Stimulated activated CD8-positive, alpha-beta memory T cell treated with anti-CD3 and anti-CD28 coated beads, Interleukin-7, amount 100 ng/mL, for 24 hours (primary cell): ENCODE data around the gene NDUFV2.
"Not testable (repeated sequence)": the region's sequence is repeated elsewhere in the genome, so short reads cannot be mapped to it uniquely, and the experiment has no call there.

Source experiments
- DNase-seq: peaks from one replicate; pipeline ENCODE4 v3.0.0-alpha.2; 2020; ENCODE audit warnings: low read depth

NDUFV2 gene

DNA sequence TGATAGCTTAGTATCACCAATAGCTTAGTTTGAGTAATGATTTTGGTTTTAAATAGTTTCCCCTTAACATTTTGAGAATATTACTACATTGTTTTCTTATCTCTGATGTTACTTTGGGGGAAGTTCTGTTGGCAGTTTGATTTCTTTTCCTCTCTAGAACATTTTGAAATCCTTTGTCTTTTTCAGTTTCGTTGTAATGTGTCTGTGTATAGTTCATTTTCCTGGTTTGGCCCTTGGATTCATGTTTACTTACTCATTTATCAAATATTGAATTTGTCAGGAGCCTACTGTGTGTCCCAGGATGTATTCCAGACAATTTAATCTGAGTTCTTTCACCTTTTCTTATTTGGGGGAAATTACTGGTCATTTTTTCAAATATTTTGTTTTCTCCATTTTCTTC, 50.8 kb downstream of the NDUFV2 start:
- DNase-seq = no peak

DNA sequence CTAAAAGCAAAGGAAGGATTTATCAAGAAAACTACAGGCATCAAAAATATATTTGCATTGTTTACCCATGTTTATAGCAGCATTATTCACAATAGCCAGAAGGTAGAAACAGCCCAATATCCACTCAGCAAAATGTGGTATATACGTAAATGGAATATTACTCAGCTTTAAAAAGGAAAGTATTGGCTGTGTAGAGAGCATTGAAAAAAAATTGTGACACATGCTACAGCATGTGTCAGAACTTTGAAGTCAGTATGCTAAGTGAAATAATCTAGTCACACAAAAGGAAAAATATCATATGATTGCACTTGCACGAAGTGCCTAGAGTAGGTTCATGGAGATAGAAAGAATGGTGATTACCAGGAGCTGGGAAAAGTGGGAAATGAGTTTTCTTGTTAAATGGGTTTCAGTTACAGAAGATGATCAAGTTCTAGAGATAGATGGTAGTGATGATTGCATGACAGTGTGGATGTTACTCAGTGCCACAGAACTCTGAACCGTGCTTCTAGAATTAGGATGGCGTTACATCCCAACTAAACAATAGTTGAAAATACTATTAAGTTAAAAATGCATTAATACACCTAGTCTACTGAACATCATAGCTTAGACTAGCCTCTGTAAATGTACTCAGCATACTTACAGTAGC, 54.2 kb downstream of the NDUFV2 start:
- no peak for DNase-seq

DNA sequence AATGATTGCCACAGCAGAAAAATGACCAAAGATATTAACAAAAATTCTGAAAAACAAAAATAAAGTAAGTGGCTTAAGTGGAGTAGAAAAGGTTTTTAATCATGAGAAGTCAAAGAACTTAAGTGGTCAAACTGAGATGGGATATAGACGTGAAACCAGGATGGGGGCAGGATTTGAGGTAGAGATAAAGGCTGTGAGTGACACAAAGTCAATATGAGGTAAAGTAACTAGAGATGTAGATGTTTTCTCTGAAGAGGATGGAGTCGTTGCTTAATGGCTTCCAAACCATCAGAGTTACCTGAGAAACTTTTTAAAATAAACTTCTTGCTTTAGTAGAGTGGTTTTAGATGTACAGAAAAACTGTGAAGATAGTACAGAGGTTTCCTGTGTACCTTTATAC, 55.3 kb downstream of the NDUFV2 start:
- DNase-seq = no peak

DNA sequence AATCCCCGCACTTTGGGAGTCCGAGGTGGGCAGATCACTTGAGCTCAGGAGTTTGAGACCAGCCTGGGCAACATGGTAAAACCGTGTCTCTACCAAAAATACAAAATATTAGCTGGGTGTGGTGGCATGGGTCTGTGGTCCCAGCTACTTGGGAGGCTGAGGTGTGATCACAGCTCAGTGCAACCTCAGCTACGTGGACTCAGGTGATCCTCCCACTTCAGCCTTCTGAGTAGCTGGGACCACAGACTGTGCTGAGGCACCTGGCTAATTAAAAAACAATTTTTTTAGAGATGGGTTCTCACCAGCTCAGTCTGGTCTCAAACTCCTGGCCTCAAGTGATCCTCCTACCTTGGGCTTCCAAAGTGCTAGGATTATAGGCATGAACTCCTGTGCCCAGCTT, 57.5 kb downstream of the NDUFV2 start:
- DNase-seq = no peak

DNA sequence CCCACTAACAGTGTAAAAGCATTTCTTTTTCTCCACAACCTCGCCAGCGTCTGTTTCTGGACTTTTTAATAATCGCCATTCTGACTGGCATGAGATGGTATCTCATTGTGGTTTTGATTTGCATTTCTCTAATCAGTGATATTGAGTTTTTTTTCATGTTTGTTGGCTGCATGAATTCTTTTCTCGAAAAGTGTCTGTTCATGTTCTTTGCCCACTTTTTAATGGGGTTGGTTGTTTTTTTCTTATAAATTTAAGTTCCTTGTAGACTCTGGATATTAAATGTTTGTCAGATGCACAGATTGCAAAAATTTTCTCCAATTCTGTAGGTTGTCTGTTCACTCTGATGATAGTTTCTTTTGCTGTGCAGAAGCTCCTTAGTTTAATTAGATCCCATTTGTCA, 60.2 kb downstream of the NDUFV2 start:
- DNase-seq = not testable (repeated sequence)

DNA sequence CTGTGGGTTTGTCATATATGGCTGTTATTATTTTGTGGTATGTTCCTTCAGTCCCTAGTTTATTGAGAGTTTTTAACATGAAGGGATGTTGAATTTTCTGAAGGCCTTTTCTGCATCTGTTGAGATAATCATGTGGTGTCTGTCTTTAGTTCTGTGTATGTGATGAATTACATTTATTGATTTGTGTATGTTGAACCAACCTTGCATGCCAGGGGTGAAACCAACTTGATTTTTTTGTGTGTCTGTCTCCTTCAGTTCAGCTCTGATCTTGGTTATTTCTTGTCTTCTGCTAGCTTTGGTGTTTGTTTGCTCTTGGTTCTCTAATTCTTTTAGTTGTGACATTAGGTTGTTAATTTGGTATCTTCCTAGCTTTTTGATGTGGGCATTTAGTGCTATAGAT, 61.6 kb downstream of the NDUFV2 start:
- DNase-seq = not testable (repeated sequence)

DNA sequence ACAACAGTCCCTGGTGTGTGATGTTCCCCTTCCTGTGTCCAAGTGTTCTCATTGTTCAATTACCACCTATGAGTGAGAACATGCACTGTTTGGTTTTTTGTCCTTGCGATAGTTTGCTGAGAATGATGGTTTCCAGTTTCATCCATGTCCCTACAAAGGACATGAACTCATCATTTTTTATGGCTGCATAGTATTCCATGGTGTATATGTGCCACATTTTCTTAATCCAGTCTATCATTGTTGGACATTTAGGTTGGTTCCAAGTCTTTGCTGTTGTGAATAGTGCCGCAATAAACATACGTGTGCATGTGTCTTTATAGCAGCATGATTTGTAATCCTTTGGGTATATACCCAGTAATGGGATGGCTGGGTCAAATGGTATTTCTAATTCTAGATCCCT, 63.4 kb downstream of the NDUFV2 start:
- DNase-seq = not testable (repeated sequence)

DNA sequence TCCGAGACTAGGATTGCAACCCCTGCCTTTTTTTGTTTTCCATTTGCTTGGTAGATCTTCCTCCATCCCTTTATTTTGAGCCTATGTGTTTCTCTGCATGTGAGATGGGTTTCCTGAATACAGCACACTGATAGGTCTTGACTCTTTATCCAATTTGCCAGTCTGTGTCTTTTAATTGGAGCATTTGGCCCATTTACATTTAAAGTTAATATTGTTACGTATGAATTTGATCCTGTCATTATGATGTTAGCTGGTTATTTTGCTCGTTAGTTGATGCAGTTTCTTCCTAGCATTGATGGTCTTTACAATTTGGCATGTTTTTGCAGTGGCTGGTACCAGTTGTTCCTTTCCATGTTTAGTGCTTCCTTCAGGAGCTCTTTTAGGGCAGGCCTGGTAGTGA, 67.0 kb downstream of the NDUFV2 start:
- DNase-seq = not testable (repeated sequence)

DNA sequence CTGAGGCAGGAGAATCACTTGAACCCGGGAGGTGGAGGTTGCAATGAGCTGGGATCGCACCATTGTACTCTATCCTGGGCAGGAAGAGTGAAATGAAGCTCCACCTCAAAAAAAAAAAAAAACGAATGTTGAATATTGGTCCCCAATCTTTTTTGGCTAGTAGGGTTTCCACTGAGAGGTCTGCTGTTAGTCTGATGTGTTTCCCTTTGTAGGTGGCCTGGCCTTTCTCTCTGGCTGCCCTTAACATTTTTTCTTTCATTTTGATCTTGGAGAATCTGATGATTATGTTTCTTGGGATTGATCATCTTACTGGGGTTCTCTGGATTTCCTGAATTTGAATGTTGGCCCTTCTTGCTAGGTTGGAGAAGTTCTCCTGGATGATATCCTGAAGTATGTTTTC, 69.4 kb downstream of the NDUFV2 start:
- not testable (repeated sequence) for DNase-seq

DNA sequence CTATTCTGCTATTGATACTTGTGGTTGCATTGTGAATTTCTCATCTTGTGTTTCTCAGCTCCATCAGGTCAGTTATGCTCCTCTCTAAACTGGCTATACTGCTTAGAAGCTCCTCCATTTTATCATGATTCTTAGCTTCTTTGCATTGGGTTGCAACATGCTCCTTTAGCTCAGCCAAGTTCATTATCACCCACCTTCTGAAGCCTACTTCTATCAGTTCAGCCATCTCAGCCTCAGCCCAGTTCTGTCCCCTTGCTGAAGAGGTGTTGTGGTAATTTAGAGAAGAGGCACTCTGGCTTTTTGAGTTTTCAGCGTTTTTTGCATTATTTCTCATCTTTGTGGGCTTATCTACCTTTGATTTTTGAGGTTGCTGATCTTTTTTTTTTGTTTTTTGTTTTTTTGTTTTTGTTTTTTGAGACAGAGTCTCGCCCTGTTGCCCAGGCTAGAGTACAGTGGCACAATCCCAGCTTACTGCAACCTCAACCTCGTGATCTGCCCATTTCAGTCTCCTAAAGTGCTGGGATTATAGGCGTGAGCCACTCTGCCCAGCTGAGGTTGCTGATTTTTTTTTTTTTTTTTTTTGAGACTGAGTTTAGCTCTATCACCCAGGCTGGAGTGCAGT, 70.1 kb downstream of the NDUFV2 start:
- DNase-seq = no peak

DNA sequence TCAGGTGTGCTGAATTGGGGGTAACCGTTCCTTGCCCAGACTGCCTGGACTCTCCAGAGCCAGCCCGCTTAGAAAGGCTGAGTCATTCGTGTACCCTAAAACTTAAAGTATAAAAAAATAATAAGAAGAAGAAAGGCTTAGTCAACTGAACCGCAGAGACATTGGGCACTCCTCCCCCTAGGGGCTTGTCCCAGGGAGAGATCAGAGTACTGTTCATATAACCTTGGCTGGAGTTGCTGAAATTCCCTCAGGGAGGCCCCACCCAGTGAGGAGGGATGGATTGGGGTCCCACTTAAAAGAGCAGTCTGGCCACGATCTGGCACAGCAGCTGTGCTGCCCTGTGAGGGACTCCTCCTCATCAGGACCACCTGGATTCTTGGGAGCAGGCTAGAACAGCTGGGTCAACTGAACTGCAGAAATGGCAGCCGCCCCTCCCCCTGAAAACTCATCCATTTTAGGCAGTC, 71.3 kb downstream of the NDUFV2 start:
- DNase-seq = no peak

DNA sequence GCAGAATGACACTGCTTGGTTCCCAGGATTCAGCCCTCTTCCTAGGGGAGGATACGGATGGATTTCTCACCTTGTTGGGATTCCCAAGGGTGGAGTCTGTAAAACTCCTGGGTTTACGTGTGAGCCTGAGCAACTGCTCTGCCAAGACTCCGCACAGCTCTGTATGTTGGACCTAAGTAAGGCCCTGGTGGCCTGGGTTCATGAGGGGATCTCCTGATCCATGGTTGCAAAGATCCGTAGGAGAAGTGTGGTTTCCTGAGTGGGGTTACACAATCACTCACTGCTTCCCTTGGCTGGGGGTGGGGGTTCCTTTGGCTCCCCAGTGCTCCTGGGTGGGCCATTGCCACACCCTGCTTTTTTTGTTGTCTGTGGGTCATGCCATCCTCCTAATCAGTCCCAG, 71.8 kb downstream of the NDUFV2 start:
- DNase-seq = no peak

DNA sequence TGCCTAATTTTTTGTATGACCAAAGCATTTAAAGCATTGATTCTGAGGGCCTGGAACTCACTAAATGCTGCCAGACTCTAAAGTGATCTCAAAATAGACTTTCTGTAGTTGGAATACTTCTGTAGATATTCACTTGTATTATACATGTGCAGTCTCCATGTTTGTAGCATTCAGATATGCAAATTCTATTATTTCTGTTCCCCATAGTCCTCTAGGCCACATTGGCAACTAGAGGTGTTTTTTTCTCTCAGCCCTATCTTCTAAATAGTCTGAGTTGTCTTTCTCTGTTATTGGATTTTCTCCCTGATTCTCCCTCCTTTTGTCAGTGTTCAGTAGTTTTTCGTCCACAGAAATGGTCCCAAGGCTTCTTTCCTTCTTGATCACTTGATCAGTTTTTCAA, 72.6 kb downstream of the NDUFV2 start:
- DNase-seq = no peak

DNA sequence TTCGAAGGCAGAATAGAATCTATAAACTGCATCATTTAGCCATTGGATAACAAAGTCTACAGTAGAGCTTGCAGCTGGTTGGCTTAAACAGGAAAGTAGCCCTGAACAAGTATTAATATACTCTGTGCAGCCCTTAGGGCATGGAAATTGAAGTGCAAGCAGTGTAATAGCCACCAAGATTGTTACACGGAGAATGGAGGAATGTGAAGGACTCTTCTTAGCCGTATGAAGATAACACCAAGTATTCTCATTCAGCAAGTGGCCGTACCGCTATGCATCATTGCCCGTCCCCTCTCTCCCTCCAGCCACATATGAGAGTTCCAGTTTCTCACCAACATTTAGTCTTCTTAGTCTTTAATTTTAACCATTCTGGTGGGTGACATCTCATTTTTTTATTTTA, 74.5 kb downstream of the NDUFV2 start:
- no peak for DNase-seq

DNA sequence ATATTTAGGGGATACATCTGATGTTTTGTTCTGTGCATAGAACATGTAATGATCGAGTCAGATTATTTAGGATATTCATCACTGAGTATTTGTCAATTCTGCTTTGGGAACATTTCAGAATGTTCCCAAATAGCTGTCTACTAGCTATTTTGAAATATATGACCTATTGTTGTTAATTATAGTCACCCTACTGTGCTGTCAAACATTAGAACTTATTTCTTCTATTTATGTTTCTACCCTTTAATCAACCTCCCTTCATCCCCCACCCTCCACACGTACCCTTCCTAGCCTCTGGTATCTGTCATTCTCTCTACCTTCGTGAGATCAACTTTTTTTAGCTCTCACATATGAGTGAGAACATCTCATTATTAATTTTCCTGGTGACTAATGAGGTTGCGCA, 75.0 kb downstream of the NDUFV2 start:
- DNase-seq = no peak

DNA sequence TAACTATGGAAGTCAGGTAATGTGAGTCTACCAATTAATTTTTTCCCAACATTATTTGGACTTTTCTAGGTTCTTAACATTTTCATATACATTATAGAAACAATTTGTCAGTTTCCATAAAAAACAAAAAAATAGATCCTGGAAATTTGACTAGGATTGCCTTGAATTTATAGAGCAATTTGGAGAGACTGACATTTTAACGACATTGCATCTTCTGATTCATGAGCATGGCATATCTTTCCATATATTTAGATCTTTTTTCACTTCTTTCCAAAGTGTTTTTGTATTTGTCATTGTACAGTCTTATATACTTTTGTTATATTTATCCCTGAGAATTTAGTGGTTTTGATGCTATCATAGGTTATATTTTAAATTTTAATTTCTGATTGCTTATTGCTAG, 76.1 kb downstream of the NDUFV2 start:
- DNase-seq = no peak

DNA sequence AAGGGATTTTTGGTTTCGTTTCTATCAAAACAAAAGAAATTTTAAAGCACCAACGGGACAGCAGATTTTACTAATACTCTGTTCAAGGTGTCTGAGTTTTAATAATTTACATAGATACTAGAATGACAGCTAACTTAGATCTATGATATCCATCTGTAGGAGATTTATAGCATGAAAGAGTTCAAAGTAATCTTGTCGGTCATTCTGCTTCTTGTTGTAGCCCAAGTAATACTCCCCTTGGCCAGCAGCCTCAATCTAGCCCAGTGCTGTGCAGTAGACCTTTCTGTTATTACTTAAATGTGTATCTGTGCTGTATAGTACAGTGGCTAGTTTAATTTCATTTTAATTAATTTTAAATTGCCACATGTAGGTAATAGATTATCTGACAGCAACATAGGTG, 78.8 kb downstream of the NDUFV2 start:
- no peak for DNase-seq

DNA sequence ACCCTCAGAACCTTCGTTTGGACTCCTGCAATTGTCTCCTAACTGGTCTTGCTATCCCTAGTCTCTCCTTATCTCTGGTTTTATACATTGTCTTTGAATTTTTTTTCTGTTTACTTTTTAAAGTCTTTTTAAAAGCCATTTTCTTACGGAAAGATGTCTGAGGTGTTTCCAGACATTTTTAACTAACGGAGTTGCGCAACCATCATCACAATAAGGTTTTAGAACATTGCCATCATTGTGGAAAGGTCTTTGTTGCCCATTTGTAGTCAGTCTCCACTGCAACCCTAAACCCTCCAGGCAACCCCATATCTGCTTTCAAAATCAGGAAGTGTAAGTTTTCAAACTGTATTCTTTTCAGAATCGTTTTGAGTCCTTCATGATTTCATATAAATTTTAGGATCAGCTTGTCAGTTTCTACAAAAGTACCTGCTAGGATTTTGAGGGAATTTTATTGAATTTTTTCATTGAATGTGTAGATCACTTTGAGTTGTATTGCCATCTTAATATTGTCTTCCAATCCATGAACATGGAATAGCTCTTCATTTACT, 80.4 kb downstream of the NDUFV2 start:
- no peak for DNase-seq
